Measurements from ENCODE around the gene KCNE1.
"Not testable (repeated sequence)": the region's sequence is repeated elsewhere in the genome, so short reads cannot be mapped to it uniquely, and the experiment has no call there.

DNA sequence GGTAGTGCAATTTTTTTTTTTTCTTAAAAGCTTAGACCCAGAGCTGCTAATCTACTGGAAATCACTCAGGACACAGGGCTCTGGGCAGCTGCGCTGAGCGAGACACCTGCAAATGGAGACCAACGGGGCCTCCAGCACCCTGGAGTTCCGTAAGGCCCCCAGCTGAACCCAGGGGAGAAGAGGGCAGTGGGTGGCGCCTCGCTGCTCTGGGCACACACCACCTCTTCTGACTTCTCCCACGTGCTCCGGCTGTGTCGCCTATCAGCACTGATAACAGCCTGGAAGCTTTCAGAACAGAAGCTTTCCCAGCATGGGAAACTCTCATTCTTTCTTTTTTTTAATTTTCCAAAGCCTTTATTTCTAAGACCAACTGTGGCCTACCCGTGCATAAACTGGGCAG lies 56.4 kb downstream of the KCNE1 start:
- not testable (repeated sequence) for TF ChIP-seq CTCF (IDR thresholded peaks at IDR 0.05); REST (IDR thresholded peaks at IDR 0.05; ENCODE audit: insufficient read depth in 1 of 2, low read depth in 2 of 2, low read length in 1 of 2)

Measured in Panc1 (cell line).